Temporal lobe (tissue), 2 donors: Measurements from ENCODE around the gene IMPA2. TPM values are rescaled to one million over a fixed set of nuclear protein-coding genes. Genes with fewer than 3 reads are reported as not detected.

Source experiments
- small RNA-seq: library from RNA; depleted of rRNA; stranded (forward); fragments of <200 nt; gene quantifications from one replicate; pipeline ENCODE3, GENCODE V24; 2014; ENCODE audit warnings: low replicate concordance
- total RNA-seq: library from RNA; depleted of rRNA; stranded (reverse); fragments of >200 nt; gene quantifications from one replicate; pipeline ENCODE4 v1.2.3, GENCODE V29; 2014

Gene IMPA2
- total RNA-seq, 1 donor from 2014 or later: 3.7 TPM

Small RNAs within 50 kb of the gene (small RNA-seq; reads per million reads assigned to genes)
- gene AP001542.1: not detected

Other genes with a start within 250 kb of the IMPA2 start
- 38.8 TPM for gene CHMP1B, start 130.1 kb upstream of the IMPA2 start, total RNA-seq
- 15.5 TPM for gene MPPE1, start 73.2 kb upstream of the IMPA2 start, total RNA-seq
- gene ANKRD62, start 112.3 kb downstream of the IMPA2 start, total RNA-seq: not detected